Astrocyte (in vitro differentiated cells and primary cell): ENCODE results near the gene CNGA3. TPM values are rescaled to one million over a fixed set of nuclear protein-coding genes. Genes with fewer than 3 reads are reported as not detected.

Source experiments
- DNase-seq: peaks from one replicate; pipeline ENCODE4 v3.0.0-alpha.2; 2010; ENCODE audit warnings: low read depth
- FAIRE-seq: peaks from 2 replicates; lab custom pipeline; 2011; peaks lifted over from hg19 to GRCh38; lab: Jason Lieb, UNC
- H2AFZ ChIP-seq: 2 replicates; pipeline ENCODE4 v1.6.0; 2012; ENCODE audit warnings: low read depth, low read length, inconsistent platforms
- H3K27ac ChIP-seq: 2 replicates; pipeline ENCODE4 v1.5.1; 2011; ENCODE audit warnings: low read depth, low read length, inconsistent platforms
- H3K27me3 ChIP-seq: 2 replicates; pipeline ENCODE4 v1.6.0; 2011; ENCODE audit warnings: low read length, inconsistent platforms; ENCODE audit not compliant: insufficient read depth
- H3K36me3 ChIP-seq: 2 replicates; pipeline ENCODE4 v1.5.1; 2011; ENCODE audit warnings: low read length, inconsistent platforms; ENCODE audit not compliant: insufficient read depth
- H3K4me1 ChIP-seq: 2 replicates; pipeline ENCODE4 v1.5.1; 2011; ENCODE audit warnings: low read length, inconsistent platforms; ENCODE audit not compliant: insufficient read depth
- H3K4me2 ChIP-seq: 2 replicates; pipeline ENCODE4 v1.6.0; 2012; ENCODE audit warnings: low read length, inconsistent platforms
- H3K4me3 ChIP-seq: 2 replicates; pipeline ENCODE4 v1.5.1; 2011; ENCODE audit warnings: low read depth, mild to moderate bottlenecking, low read length, inconsistent platforms; ENCODE audit not compliant: insufficient read depth
- H3K79me2 ChIP-seq: 2 replicates; pipeline ENCODE4 v1.6.0; 2012; ENCODE audit warnings: mild to moderate bottlenecking, low read length, inconsistent platforms; ENCODE audit not compliant: insufficient read depth
- H3K9ac ChIP-seq: 2 replicates; pipeline ENCODE4 v1.6.0; 2012; ENCODE audit warnings: mild to moderate bottlenecking, low read length, inconsistent platforms
- H3K9me3 ChIP-seq: 2 replicates; pipeline ENCODE4 v1.5.1; 2012; ENCODE audit warnings: low read depth, mild to moderate bottlenecking, low read length, inconsistent platforms; ENCODE audit not compliant: insufficient read depth
- H4K20me1 ChIP-seq: 2 replicates; pipeline ENCODE4 v1.6.0; 2012; ENCODE audit warnings: low read length, inconsistent platforms; ENCODE audit not compliant: insufficient read depth
- H3K27ac Mint-ChIP-seq: one replicate; pipeline ENCODE4 v1.8.0; 2021; ENCODE audit warnings: mild to moderate bottlenecking, mixed read lengths; ENCODE audit not compliant: unreplicated experiment
- H3K27me3 Mint-ChIP-seq: one replicate; pipeline ENCODE4 v1.8.0; 2021; ENCODE audit warnings: low read depth, mixed read lengths; ENCODE audit not compliant: unreplicated experiment
- H3K36me3 Mint-ChIP-seq: one replicate; pipeline ENCODE4 v1.8.0; 2021; ENCODE audit warnings: low read depth, mixed read lengths; ENCODE audit not compliant: unreplicated experiment
- H3K4me1 Mint-ChIP-seq: one replicate; pipeline ENCODE4 v1.8.0; 2021; ENCODE audit warnings: low read depth, mixed read lengths; ENCODE audit not compliant: unreplicated experiment
- H3K4me3 Mint-ChIP-seq: one replicate; pipeline ENCODE4 v1.8.0; 2021; ENCODE audit warnings: mild to moderate bottlenecking, moderate library complexity, mixed read lengths; ENCODE audit not compliant: unreplicated experiment
- H3K9me3 Mint-ChIP-seq: one replicate; pipeline ENCODE4 v1.8.0; 2021; ENCODE audit warnings: mild to moderate bottlenecking, mixed read lengths; ENCODE audit not compliant: unreplicated experiment
- CTCF ChIP-seq: IDR thresholded peaks from 2 replicates; pipeline ENCODE4 v1.5.1; 2011; ENCODE audit warnings: low read depth, mild to moderate bottlenecking, inconsistent platforms, low read length, moderate library complexity; ENCODE audit not compliant: insufficient read depth
- EZH2 ChIP-seq: IDR thresholded peaks from 2 replicates; pipeline ENCODE4 v1.6.1; 2012; ENCODE audit warnings: mild to moderate bottlenecking, low read length, inconsistent platforms; ENCODE audit not compliant: insufficient read depth
- total RNA-seq: library from RNA; stranded (reverse); gene quantifications from 2 replicates; pipeline ENCODE4 v1.2.1, GENCODE V29; 2021

CNGA3 gene
- total RNA-seq, 1 donor from 2014 or later: not detected

- Histone ChIP-seq H3K27me3 (peaks cover 4% of the 10 kb centered on the region), H3K4me1 (peaks cover 9% of the 10 kb centered on the region), H3K79me2 (peaks cover 19% of the 10 kb centered on the region), H3K36me3 (no peaks in the 10 kb centered on the region), H3K27ac (no peak overlapping the region), H4K20me1 (peaks cover 16% of the 10 kb centered on the region), H3K9ac (no peak overlapping the region), H3K9me3 (no peaks in the 10 kb centered on the region), H3K4me2 (no peak overlapping the region), H2AFZ (no peak overlapping the region), H3K4me3 (no peak overlapping the region)
- Mint-ChIP-seq H3K27me3 (no peaks in the 10 kb centered on the region), H3K9me3 (peaks cover 4% of the 10 kb centered on the region), H3K27ac (no peak overlapping the region), H3K36me3 (no peaks in the 10 kb centered on the region), H3K4me3 (no peak overlapping the region), H3K4me1 (peaks cover 10% of the 10 kb centered on the region)
- TF ChIP-seq EZH2 (no peak), CTCF (no peak)
- DNase-seq (no peak), FAIRE-seq (no peak)
Observed at GRCh38 chr2:98441706-98442450, 95.6 kb downstream of the CNGA3 start.

GRCh38 chr2:98442488-98442887 is 96.2 kb downstream of the CNGA3 start:
- Histone ChIP-seq H3K9me3 (no peaks in the 10 kb centered on the region), H3K36me3 (no peaks in the 10 kb centered on the region), H2AFZ (no peak overlapping the region), H3K4me1 (peaks cover 9% of the 10 kb centered on the region), H3K9ac (no peak overlapping the region), H3K79me2 (peaks cover 24% of the 10 kb centered on the region), H4K20me1 (peaks cover 23% of the 10 kb centered on the region), H3K4me2 (no peak overlapping the region), H3K27me3 (peaks cover 4% of the 10 kb centered on the region), H3K27ac (no peak overlapping the region), H3K4me3 (no peak overlapping the region)
- H3K4me3 Mint-ChIP-seq: no peak overlapping the region
- no peak for DNase-seq
- peaks cover 4% of the 10 kb centered on the region for H3K9me3 Mint-ChIP-seq
- H3K4me1 Mint-ChIP-seq: peaks cover 10% of the 10 kb centered on the region
- no peaks in the 10 kb centered on the region for H3K36me3 Mint-ChIP-seq
- no peak overlapping the region for H3K27ac Mint-ChIP-seq
- H3K27me3 Mint-ChIP-seq: no peaks in the 10 kb centered on the region
- no peak for FAIRE-seq
- TF ChIP-seq EZH2 (no peak), CTCF (no peak)
